H1 (cell line): ENCODE data around the gene TAS2R30. TPM values are rescaled to one million over a fixed set of nuclear protein-coding genes. Genes with fewer than 3 reads are reported as not detected.
A peak's percentile ranks its signal among the peaks of the same experiment; 100 is the strongest.

Experiments used
- CTCF ChIA-PET: fragments of 300-600 bp; sonication (Branson Sonifier 250); formaldehyde crosslinking; loops from one replicate; lab custom pipeline; 2021; ENCODE audit not compliant: partially characterized antibody; lab: Charles Lee
- POLR2A ChIA-PET: fragments of 300-600 bp; sonication (Branson Sonifier 250); formaldehyde crosslinking; loops from one replicate; lab custom pipeline; 2021; ENCODE audit warnings: inconsistent platforms; ENCODE audit not compliant: partially characterized antibody; lab: Charles Lee
- DNase-seq, 2 experiments: peaks; one replicate each; pipeline versions ENCODE4 v3.0.0 to v3.0.0-alpha.2; 2010 to 2022; ENCODE audit warnings: low spot score in 2 of 2, low read depth in 1 of 2, mixed read lengths in 1 of 2
- FAIRE-seq: peaks from 2 replicates; lab custom pipeline; 2011; peaks lifted over from hg19 to GRCh38; lab: Jason Lieb, UNC
- H2AFZ ChIP-seq: 2 replicates; pipeline ENCODE4 v1.8.1; 2012; ENCODE audit warnings: low read length, inconsistent platforms
- H2AK5ac ChIP-seq: 2 replicates; pipeline ENCODE4 v1.6.1; 2013; ENCODE audit warnings: low read depth, low read length
- H2BK120ac ChIP-seq: replicated peaks from 2 replicates; pipeline ENCODE3; 2013; ENCODE audit warnings: low read depth, low read length, inconsistent platforms
- H2BK12ac ChIP-seq: 2 replicates; pipeline ENCODE4 v1.6.1; 2013; ENCODE audit warnings: low read depth, low read length
- H2BK15ac ChIP-seq: 2 replicates; pipeline ENCODE4 v1.6.1; 2013; ENCODE audit warnings: low read length
- H2BK20ac ChIP-seq: 2 replicates; pipeline ENCODE4 v1.6.1; 2013; ENCODE audit warnings: low read length
- H2BK5ac ChIP-seq: 2 replicates; pipeline ENCODE4 v1.6.1; 2013; ENCODE audit warnings: low read depth, low read length
- H3K14ac ChIP-seq: 2 replicates; pipeline ENCODE4 v1.6.1; 2013; ENCODE audit warnings: inconsistent platforms; ENCODE audit not compliant: insufficient read length
- H3K18ac ChIP-seq: 2 replicates; pipeline ENCODE4 v1.6.1; 2013; ENCODE audit warnings: low read length; ENCODE audit errors: extremely low read depth
- H3K23ac ChIP-seq: 2 replicates; pipeline ENCODE4 v1.6.1; 2013; ENCODE audit warnings: inconsistent platforms; ENCODE audit not compliant: insufficient read length
- H3K23me2 ChIP-seq: 2 replicates; pipeline ENCODE4 v1.6.1; 2013; ENCODE audit warnings: low read depth, low read length
- H3K27ac ChIP-seq: 2 replicates; pipeline ENCODE4 v1.6.1; 2011; ENCODE audit warnings: low read depth, low read length, inconsistent platforms
- H3K27me3 ChIP-seq, 4 experiments: replicated peaks in 1 of 4; 1 replicate in 1 of 4; 2 replicates in 3 of 4; pipeline versions ENCODE4 v1.6.1 to v1.8.1; 2011 to 2013; ENCODE audit warnings: low read length in 3 of 4, mild to moderate bottlenecking in 3 of 4, inconsistent platforms in 2 of 4, mixed read lengths in 2 of 4, moderate library complexity in 1 of 4; ENCODE audit not compliant: control insufficient read depth in 3 of 4, insufficient read depth in 3 of 4; ENCODE audit errors: extremely low read depth in 1 of 4
- H3K36me3 ChIP-seq, 4 experiments: 2 replicates each; pipeline versions ENCODE4 v1.6.1 to v1.8.1; 2011 to 2013; ENCODE audit warnings: mild to moderate bottlenecking in 4 of 4, low read length in 3 of 4, moderate library complexity in 2 of 4, control low read depth in 1 of 4, inconsistent platforms in 1 of 4; ENCODE audit not compliant: insufficient read depth in 4 of 4, control insufficient read depth in 2 of 4
- H3K4ac ChIP-seq: replicated peaks from 2 replicates; pipeline ENCODE3; 2013; ENCODE audit warnings: low read length, low read depth, mixed read lengths, inconsistent platforms; ENCODE audit not compliant: insufficient read length
- H3K4me1 ChIP-seq, 4 experiments: replicated peaks in 1 of 4; 1 replicate in 1 of 4; 2 replicates in 3 of 4; pipeline versions ENCODE4 v1.6.1 to v1.8.1; 2011 to 2013; ENCODE audit warnings: low read length in 3 of 4, inconsistent platforms in 2 of 4, mixed read lengths in 1 of 4; ENCODE audit not compliant: insufficient read depth in 4 of 4, control insufficient read depth in 3 of 4
- H3K4me2 ChIP-seq, 2 experiments: 2 replicates each; pipeline versions ENCODE4 v1.6.1 to v1.8.1; 2011 to 2013; ENCODE audit warnings: low read depth in 2 of 2, low read length in 2 of 2, control low read depth in 1 of 2, inconsistent platforms in 1 of 2, mild to moderate bottlenecking in 1 of 2; ENCODE audit not compliant: insufficient read depth in 1 of 2
- H3K4me3 ChIP-seq, 4 experiments: fragments of 200-600, 300-600 bp in 1 of 4; sonication (generic), shearing (Covaris generic), sonication (Bioruptor Twin) in 1 of 4; 2 replicates each; pipeline versions ENCODE4 v1.5.1 to v1.8.1; 2011 to 2016; ENCODE audit warnings: low read length in 4 of 4, low read depth in 3 of 4, control low read depth in 2 of 4, inconsistent platforms in 2 of 4, mild to moderate bottlenecking in 2 of 4, mixed read lengths in 1 of 4, moderate library complexity in 1 of 4; ENCODE audit not compliant: insufficient read depth in 2 of 4; ENCODE audit errors: extremely low read depth in 1 of 4
- H3K56ac ChIP-seq: replicated peaks from 2 replicates; pipeline ENCODE3; 2013; ENCODE audit warnings: low read depth, mild to moderate bottlenecking, mixed read lengths, low read length, inconsistent platforms; ENCODE audit not compliant: insufficient read length
- H3K79me1 ChIP-seq: 2 replicates; pipeline ENCODE4 v1.6.1; 2013; ENCODE audit warnings: low read depth, low read length, control low read depth
- H3K79me2 ChIP-seq, 2 experiments: 2 replicates each; pipeline versions ENCODE4 v1.6.1 to v1.8.1; 2012 to 2013; ENCODE audit warnings: low read length in 2 of 2, mild to moderate bottlenecking in 2 of 2, inconsistent platforms in 1 of 2; ENCODE audit not compliant: insufficient read depth in 2 of 2, control insufficient read depth in 1 of 2
- H3K9ac ChIP-seq, 4 experiments: replicated peaks in 1 of 4; 1 replicate in 1 of 4; 2 replicates in 3 of 4; pipeline versions ENCODE4 v1.6.1 to v1.8.1; 2011 to 2013; ENCODE audit warnings: low read depth in 3 of 4, low read length in 3 of 4, control low read depth in 2 of 4, mild to moderate bottlenecking in 2 of 4, moderate library complexity in 2 of 4, inconsistent platforms in 1 of 4; ENCODE audit errors: extremely low read depth in 1 of 4
- H3K9me3 ChIP-seq, 2 experiments: 2 replicates each; pipeline versions ENCODE4 v1.6.1 to v1.8.1; 2012 to 2013; ENCODE audit warnings: mild to moderate bottlenecking in 2 of 2, moderate library complexity in 2 of 2, control low read depth in 1 of 2, inconsistent platforms in 1 of 2, low read depth in 1 of 2, low read length in 1 of 2, mixed read lengths in 1 of 2; ENCODE audit not compliant: insufficient read depth in 2 of 2
- H4K20me1 ChIP-seq, 2 experiments: replicated peaks in 1 of 2; 2 replicates each; pipeline versions ENCODE3 to v1.8.1; 2011 to 2013; ENCODE audit warnings: inconsistent platforms in 2 of 2, low read length in 2 of 2, mild to moderate bottlenecking in 1 of 2; ENCODE audit not compliant: insufficient read depth in 2 of 2, control insufficient read depth in 1 of 2
- H4K5ac ChIP-seq: 2 replicates; pipeline ENCODE4 v1.6.1; 2013; ENCODE audit warnings: low read length, low read depth, mixed read lengths, inconsistent platforms; ENCODE audit not compliant: insufficient read length
- H4K8ac ChIP-seq: 2 replicates; pipeline ENCODE4 v1.8.0; 2013; ENCODE audit warnings: mild to moderate bottlenecking, moderate library complexity, low read length, inconsistent platforms; ENCODE audit not compliant: insufficient read depth; ENCODE audit errors: extremely low read depth
- H4K91ac ChIP-seq: replicated peaks from 2 replicates; pipeline ENCODE3; 2013; ENCODE audit warnings: low read length, mixed read lengths, inconsistent platforms; ENCODE audit not compliant: insufficient read length
- CEBPB ChIP-seq: IDR thresholded peaks from 2 replicates; pipeline ENCODE4 v1.6.1; 2012; ENCODE audit warnings: low read depth, low read length
- JUND ChIP-seq: IDR thresholded peaks from 2 replicates; pipeline ENCODE4 v1.6.1; 2011; ENCODE audit warnings: mild to moderate bottlenecking, improper control_type of control experiment, low read length
- polyA plus RNA-seq, 7 experiments: library from polyadenylated mRNA; depleted of rRNA in 3 of 7; stranded (reverse) in 5 of 7; unstranded in 2 of 7; fragments of >200 nt in 5 of 7; fragments of 200-250 nt in 2 of 7; gene quantifications; 1 replicate in 5 of 7; 2 replicates in 1 of 7; 4 replicates in 1 of 7; pipeline versions ENCODE4 v1.2.1 to v1.2.3, GENCODE V29; 2011 to 2013; ENCODE audit warnings: missing spikeins in 2 of 7, mixed read lengths in 2 of 7
- total RNA-seq: library from RNA; stranded (reverse); fragmentation: NEBNext Ultra II Directional; extraction: Animal tissue kit (Norgen Biotek cat#: 25700); gene quantifications from 2 replicates; pipeline ENCODE4 v1.2.1, GENCODE V29; 2021

Gene TAS2R30
- total and polyA plus RNA-seq, 2 of the 8 experiments (the other 6 are each of a cell fraction or from before 2014, with no cell fraction given): 0.33 to 1.0 TPM

- TF ChIP-seq CEBPB: peak; percentile 38; the same call in 1 of the 2 replicates
- no peak for TF ChIP-seq JUND
- TF ChIP-seq, all 59 proteins: peak for 1
- H3K36me3 ChIP-seq: peaks cover 0 to 18% (median 10%) of the 10 kb centered on the region in 4 experiments; a peak in 5 of 8 replicates
- H2BK15ac ChIP-seq: no peak overlapping the region
- peaks cover 0 to 3% (median 0%) of the 10 kb centered on the region in 4 experiments; a peak in 1 of 7 replicates for H3K4me1 ChIP-seq
- no peak overlapping the region; a peak in 2 of 7 replicates for H3K9ac ChIP-seq
- FAIRE-seq: no peak
- POLR2A ChIA-PET: interaction anchor here (0.9 kb wide), 1 partner anchor 12 kb away, joined by 3 read pairs; no protein-coding TSS in a partner anchor
- H3K23me2 ChIP-seq: no peaks in the 10 kb centered on the region
- H4K8ac ChIP-seq: no peak overlapping the region
- H3K23ac ChIP-seq: no peak overlapping the region
- peaks cover 7 to 8% of the 10 kb centered on the region in 2 experiments for H4K20me1 ChIP-seq
- H3K4me2 ChIP-seq: no peak overlapping the region
- H3K79me1 ChIP-seq: peaks cover 7% of the 10 kb centered on the region
- no peak overlapping the region for H3K4ac ChIP-seq
- no peak overlapping the region for H3K27ac ChIP-seq
- no peak for DNase-seq
- H2BK5ac ChIP-seq: no peak overlapping the region; the same call in 1 of the 2 replicates
- H2BK120ac ChIP-seq: no peak overlapping the region
- H3K14ac ChIP-seq: no peak overlapping the region
- no peak overlapping the region for H4K91ac ChIP-seq
- H3K56ac ChIP-seq: no peak overlapping the region
- H2AK5ac ChIP-seq: no peak overlapping the region
- H2BK12ac ChIP-seq: no peak overlapping the region
- no peak overlapping the region for H2AFZ ChIP-seq
- no peaks in the 10 kb centered on the region for H3K27me3 ChIP-seq
- CTCF ChIA-PET: interaction anchor here (1.1 kb wide), 1 partner anchor 321 kb away, joined by 3 read pairs; no protein-coding TSS in a partner anchor
- H4K5ac ChIP-seq: no peak overlapping the region
- no peak overlapping the region for H2BK20ac ChIP-seq
- peaks cover 28 to 93% of the 10 kb centered on the region in 2 experiments for H3K79me2 ChIP-seq
- H3K9me3 ChIP-seq: no peaks in the 10 kb centered on the region
- no peak overlapping the region for H3K4me3 ChIP-seq
- no peak overlapping the region for H3K18ac ChIP-seq
Measured at GRCh38 chr12:11166300-11166699, 31.9 kb upstream of the TAS2R30 start.
